ENCODE measurements around the gene COL4A1.

DNA sequence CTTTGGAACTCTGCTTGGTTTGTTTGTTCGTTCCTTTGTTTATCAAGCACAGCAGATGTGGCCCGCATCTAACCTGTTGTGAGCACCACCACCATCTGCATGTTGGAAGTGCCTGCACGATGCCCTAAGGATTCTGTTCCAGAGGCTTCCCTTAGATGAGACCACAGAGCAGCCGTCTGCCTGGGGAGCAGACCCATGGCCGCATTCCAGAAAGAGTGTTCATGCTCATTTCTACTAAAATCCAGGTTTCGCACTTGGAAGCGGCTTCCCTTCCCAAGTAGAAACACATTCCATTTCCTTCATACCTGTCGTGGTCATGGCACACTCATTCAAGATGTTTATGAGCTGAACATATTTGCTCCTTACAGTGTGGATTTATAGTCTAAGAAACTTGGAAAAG lies 27.3 kb upstream of the COL4A1 start:
- TF ChIP-seq RAD21 (IDR thresholded peaks at IDR 0.05; ENCODE audit: low read depth) = no peak
- TF ChIP-seq NFIC (IDR thresholded peaks at IDR 0.05) = no peak
- no peak for TF ChIP-seq CREB1 (IDR thresholded peaks at IDR 0.05; ENCODE audit: low read depth)

All from Ishikawa (cell line).